Camera-type eye (tissue), 1 donor: Measurements from ENCODE around the gene ZFYVE27. TPM values are rescaled to one million over a fixed set of nuclear protein-coding genes. Genes with fewer than 3 reads are reported as not detected.

ENCODE experiments used
- total RNA-seq: library from RNA; depleted of rRNA; stranded (reverse); fragments of >200 nt; gene quantifications from one replicate; pipeline ENCODE4 v1.2.3, GENCODE V29; 2014

The ZFYVE27 gene
- 30.5 TPM for total RNA-seq

GRCh38 chr10:97736902-97737769 is at the start of gene ZFYVE27:
Gene ZFYVE27 (plus strand): TSS chr10:97737128. CDS start chr10:97738478, 1,350 bp downstream.

GRCh38 chr10:97713339-97713825 is 23.5 kb upstream of the ZFYVE27 start, which contains the start of gene MARVELD1:
Gene MARVELD1 (plus strand): TSS chr10:97713730. CDS start chr10:97713877, 147 bp downstream.

GRCh38 chr10:97771913-97772823 is 35.2 kb downstream of the ZFYVE27 start, which contains the start of gene SFRP5:
Gene SFRP5 (minus strand): TSS chr10:97771999. CDS start chr10:97771833, 166 bp downstream.

Other genes starting within 250 kb of the ZFYVE27 start
- gene MMS19, start 238.7 kb upstream of the ZFYVE27 start, total RNA-seq, result 92.5 TPM
- gene UBTD1, start 238.2 kb upstream of the ZFYVE27 start, total RNA-seq, result 5.5 TPM
- 0.55 TPM for gene ANKRD2, start 164.3 kb upstream of the ZFYVE27 start, total RNA-seq
- gene HOGA1, start 152.7 kb upstream of the ZFYVE27 start, total RNA-seq, result 1.6 TPM
- gene C10orf62, start 147.4 kb upstream of the ZFYVE27 start, total RNA-seq, result not detected
- gene MORN4, start 103.6 kb upstream of the ZFYVE27 start, total RNA-seq, result 15.7 TPM
- 20.6 TPM for gene PI4K2A, start 96.5 kb upstream of the ZFYVE27 start, total RNA-seq
- gene AVPI1, start 49.9 kb upstream of the ZFYVE27 start, total RNA-seq, result 14.2 TPM
- 21.4 TPM for gene MARVELD1, start 23.4 kb upstream of the ZFYVE27 start, total RNA-seq
- 68.7 TPM for gene SFRP5, start 34.9 kb downstream of the ZFYVE27 start, total RNA-seq
- gene GOLGA7B, start 112.7 kb downstream of the ZFYVE27 start, total RNA-seq, result 2.2 TPM